Measurements from ENCODE around the gene ST7.

GRCh38 chr7:117084286-117084685 is 131.0 kb downstream of the ST7 start:
- TF ChIP-seq, protein P1, sequence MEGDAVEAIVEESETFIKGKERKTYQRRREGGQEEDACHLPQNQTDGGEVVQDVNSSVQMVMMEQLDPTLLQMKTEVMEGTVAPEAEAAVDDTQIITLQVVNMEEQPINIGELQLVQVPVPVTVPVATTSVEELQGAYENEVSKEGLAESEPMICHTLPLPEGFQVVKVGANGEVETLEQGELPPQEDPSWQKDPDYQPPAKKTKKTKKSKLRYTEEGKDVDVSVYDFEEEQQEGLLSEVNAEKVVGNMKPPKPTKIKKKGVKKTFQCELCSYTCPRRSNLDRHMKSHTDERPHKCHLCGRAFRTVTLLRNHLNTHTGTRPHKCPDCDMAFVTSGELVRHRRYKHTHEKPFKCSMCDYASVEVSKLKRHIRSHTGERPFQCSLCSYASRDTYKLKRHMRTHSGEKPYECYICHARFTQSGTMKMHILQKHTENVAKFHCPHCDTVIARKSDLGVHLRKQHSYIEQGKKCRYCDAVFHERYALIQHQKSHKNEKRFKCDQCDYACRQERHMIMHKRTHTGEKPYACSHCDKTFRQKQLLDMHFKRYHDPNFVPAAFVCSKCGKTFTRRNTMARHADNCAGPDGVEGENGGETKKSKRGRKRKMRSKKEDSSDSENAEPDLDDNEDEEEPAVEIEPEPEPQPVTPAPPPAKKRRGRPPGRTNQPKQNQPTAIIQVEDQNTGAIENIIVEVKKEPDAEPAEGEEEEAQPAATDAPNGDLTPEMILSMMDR (conservative IDR thresholded peaks at IDR 0.05 in 1 of 2, IDR thresholded peaks at IDR 0.05 in 1 of 2; ENCODE audit: low read depth in 1 of 2, low read length in 2 of 2) = no peak
- TF ChIP-seq EZH2 (IDR thresholded peaks at IDR 0.05; ENCODE audit: low read length, missing control alignments) = no peak

Data from fibroblast of lung (primary cell).